ENCODE data around the gene PIF1.

PIF1 gene

DNA sequence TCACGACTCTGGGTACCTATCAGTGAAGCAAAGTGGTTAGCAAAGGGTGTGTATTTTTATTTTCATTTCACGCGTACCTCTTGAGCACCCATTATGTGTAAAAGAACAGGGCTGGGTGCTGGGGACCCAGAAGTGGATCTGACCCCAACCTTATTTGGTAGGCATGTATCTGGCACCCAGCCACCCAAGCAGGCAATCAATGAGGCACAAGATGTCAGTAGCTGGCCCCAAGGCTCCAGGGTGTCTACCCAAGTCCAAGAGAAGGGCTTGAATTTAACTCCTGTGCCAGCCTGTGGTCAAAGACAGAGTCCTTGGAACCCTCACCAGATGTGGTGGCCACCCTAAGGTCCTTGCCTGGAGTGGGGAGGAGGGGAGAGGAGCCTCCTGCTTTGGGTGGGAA is 22.0 kb upstream of the PIF1 start:
- no peak for DNase-seq (ENCODE audit: extremely low read depth, low read depth)
- TF ChIP-seq, protein P1, sequence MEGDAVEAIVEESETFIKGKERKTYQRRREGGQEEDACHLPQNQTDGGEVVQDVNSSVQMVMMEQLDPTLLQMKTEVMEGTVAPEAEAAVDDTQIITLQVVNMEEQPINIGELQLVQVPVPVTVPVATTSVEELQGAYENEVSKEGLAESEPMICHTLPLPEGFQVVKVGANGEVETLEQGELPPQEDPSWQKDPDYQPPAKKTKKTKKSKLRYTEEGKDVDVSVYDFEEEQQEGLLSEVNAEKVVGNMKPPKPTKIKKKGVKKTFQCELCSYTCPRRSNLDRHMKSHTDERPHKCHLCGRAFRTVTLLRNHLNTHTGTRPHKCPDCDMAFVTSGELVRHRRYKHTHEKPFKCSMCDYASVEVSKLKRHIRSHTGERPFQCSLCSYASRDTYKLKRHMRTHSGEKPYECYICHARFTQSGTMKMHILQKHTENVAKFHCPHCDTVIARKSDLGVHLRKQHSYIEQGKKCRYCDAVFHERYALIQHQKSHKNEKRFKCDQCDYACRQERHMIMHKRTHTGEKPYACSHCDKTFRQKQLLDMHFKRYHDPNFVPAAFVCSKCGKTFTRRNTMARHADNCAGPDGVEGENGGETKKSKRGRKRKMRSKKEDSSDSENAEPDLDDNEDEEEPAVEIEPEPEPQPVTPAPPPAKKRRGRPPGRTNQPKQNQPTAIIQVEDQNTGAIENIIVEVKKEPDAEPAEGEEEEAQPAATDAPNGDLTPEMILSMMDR (IDR thresholded peaks at IDR 0.05; ENCODE audit: low read depth, low read length), result no peak

DNA sequence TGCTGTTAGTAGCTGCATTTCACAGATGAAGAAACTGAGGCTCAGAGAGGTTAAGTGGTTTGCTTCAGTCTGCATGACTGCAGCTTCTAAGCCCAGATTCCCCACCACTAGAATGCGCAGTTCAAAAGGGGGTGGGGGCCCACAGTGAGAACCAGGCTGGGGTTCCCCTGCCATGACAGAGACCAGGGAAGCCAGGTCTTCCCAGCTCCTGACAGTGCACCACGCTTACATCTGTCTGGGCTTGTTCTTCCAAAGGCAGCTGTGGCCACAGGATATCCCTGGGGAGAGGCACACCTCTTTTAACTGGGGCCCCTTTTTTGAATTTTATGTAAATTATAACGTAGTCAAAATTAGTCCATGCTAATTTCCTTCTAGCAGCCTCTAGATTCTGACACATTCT is 21.6 kb upstream of the PIF1 start:
- DNase-seq (ENCODE audit: extremely low read depth, low read depth), result no peak
- TF ChIP-seq, protein P1 (IDR thresholded peaks at IDR 0.05; ENCODE audit: low read depth, low read length), result no peak

DNA sequence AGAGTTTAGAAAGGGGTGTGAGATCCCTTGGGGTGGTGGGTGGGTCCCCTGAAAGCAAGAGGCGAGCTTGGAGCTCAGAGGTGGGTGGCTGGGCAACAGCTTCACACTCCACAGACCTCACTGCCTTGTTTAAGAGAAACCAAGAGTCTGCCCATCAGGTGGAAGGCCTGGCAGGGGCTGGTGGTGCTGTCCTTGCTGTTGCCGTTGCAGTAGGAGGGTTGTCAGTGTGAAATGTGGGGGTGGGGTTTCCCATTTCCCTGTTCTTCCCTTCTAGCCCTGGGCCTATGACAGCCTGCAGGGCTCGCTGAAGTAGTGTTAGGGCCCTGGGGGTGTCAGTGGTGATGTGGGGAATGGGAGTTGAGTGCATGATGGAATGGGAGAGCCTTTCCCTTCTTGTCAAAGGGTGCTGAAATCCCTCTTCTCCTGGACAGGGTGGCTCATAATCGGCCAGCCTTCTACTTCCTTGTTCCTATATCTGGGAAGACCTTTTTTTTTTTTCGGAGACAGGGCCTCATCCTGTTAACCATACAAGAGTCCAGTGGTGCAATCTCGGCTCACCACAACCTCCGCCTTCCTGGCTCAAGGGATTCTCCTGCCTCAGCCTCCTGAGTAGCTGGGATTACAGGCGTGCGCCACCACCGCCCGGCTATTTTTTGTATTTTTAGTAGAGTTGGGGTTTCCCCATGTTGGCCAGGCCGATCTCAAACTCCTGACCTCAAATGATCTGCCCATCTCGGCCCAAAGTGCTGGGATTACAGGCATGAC is 20.6 kb upstream of the PIF1 start:
- TF ChIP-seq, protein P1 (IDR thresholded peaks at IDR 0.05; ENCODE audit: low read depth, low read length), result no peak
- DNase-seq (ENCODE audit: extremely low read depth, low read depth), result no peak

DNA sequence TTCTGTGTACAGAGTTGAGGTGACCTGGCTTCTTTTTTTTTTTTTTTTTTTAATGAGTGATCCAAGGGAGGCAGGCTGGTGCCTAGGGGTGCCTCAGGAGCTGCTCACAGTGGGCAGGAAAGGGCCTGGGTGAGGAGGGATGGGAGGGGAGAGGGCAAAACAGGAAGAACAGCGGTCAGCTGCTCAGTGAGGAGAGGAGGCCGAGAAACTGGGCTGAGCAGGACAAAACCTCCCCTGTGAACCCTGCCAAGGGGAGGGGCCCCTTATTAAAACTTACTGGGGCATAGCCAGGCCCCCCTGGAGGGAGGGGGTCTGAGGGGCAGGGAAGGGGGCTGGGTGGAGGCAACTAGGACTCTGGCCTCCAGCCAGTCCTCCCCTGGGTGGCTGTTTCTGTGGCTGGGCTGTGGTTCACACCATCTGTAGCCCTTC is 19.8 kb upstream of the PIF1 start:
- TF ChIP-seq, protein P1 (IDR thresholded peaks at IDR 0.05; ENCODE audit: low read depth, low read length), result no peak
- no peak for DNase-seq (ENCODE audit: extremely low read depth, low read depth)

DNA sequence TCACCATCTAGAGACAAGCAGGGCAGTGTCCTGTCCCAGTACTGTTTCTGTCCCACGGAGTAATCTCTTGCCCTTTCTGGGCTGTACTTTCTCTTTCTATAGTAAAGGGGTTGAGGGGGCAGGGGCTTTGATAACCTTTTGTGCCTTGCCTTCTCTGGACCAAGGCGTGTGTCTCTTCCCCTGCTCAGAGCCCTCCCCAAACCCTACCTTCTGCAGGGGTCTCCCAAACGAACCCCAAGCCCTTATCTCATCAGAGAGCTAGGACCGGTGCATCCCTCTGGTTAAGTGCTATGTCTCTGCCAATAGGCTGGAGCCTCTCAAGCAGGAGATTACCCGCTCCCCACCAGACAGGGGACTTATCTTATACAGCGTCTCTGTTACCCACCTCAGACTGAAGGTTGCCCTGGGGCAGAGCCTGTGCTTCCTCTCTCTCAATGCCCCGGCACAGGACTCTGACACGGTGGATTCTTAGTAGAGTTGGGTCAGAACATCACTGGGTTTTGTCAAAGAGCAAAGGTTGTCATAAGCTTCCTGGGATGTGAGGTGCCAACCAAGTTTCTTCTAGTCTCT is 19.2 kb upstream of the PIF1 start:
- TF ChIP-seq, protein P1 (IDR thresholded peaks at IDR 0.05; ENCODE audit: low read depth, low read length), result no peak
- no peak for DNase-seq (ENCODE audit: extremely low read depth, low read depth)

DNA sequence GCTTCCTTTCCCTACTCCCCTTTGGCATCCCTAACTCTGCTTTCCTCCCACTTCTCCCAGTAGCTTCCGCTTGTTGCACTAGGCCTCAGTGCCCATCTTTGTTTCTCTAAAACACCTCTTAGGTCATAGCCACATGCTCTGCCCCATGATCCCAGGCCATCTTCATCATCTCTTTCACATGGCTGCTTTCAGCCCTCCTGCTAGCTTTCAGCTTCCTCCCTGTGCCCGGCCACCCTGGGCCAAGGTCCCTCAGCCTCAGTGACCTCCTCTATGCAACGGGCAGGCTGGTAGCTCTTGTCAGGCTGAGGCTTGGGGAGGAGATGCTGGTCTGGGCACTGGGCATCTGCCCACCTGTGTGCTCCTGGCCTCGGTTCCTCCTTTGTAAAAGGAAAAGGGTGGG is 18.5 kb upstream of the PIF1 start:
- TF ChIP-seq, protein P1 (IDR thresholded peaks at IDR 0.05; ENCODE audit: low read depth, low read length), result no peak
- no peak for DNase-seq (ENCODE audit: extremely low read depth, low read depth)

DNA sequence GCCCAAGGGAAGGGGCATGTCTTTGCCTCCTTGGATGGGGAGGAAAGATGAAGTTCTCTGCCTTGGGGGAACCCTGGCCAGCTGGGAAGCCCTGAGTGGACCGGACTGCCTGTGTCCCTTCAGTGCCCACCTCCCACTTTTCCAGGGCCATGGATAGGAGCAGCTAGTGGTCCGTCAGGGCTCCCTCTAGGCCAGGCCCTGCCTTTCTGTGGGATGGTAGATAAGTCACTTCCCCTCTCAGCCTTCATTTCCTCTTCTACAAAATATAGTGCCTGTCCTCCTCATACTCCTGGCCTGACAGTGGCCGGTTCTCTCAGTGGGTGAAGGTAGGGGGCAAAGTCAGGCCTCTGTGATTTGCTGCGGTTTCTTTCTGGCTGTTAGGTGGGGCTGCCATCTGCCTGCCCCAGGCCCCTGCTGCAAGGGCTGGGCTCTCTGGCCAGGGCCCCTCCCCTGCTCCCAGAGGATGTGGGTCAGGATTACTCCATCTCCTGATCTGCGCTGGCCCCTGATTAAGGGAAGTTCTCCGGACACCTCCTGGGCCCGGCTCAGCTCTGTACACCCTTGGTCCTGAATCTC is 17.6 kb upstream of the PIF1 start:
- no peak for DNase-seq (ENCODE audit: extremely low read depth, low read depth)
- TF ChIP-seq, protein P1 (IDR thresholded peaks at IDR 0.05; ENCODE audit: low read depth, low read length), result no peak

All from AG09319 (cell line).